Activated naive CD8-positive, alpha-beta T cell treated with anti-CD3 and anti-CD28 coated beads, Interleukin-2, amount 50 U/mL, for 16 hours (primary cell): ENCODE measurements around the gene AP1B1.

ENCODE experiments used
- DNase-seq: peaks from one replicate; pipeline ENCODE4 v3.0.0-alpha.2; 2020; ENCODE audit warnings: low read depth, low spot score

AP1B1 gene

DNA sequence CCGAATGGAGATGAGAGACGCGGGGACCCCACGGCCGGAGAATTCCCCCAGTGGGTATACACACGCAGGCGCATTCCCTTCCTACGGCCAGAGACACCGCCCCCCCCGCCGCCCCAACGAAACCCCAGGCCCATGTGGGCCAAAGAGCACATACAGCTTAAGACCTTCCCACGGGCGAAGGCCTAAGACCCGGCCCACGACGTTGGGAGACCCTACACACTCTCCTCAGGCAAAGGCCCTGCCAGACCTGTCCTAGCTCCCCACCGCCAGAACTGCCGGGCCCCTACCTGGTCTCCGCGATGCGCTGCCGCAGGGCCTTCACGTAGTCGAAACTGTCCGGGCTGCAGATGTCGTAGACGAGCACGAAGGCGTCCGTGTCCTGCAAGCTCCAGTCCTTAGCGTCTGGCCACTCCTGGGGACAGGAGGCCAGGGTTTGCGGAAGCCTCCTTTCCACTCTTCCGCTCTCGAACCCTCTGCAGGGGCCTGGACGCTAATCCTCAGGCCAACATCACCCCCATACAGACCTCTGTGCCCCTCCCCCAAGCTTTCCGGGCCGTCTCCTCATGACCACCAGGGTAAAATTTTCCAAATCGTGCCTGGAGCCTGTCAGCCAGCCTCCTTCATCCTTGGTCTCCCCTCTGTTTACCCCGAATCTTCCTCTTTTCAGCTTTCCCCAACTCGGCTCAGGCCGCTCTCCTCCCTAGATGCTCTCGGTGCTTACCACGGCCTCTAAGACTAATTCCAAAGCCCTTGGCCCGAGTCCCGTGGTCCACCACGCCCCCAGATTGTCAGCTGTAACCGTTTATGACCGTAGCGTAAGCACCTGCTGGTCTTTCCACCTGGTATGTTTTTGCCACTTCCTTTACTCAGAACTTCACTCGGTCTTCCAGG lies 74.5 kb downstream of the AP1B1 start:
- DNase-seq: no peak

DNA sequence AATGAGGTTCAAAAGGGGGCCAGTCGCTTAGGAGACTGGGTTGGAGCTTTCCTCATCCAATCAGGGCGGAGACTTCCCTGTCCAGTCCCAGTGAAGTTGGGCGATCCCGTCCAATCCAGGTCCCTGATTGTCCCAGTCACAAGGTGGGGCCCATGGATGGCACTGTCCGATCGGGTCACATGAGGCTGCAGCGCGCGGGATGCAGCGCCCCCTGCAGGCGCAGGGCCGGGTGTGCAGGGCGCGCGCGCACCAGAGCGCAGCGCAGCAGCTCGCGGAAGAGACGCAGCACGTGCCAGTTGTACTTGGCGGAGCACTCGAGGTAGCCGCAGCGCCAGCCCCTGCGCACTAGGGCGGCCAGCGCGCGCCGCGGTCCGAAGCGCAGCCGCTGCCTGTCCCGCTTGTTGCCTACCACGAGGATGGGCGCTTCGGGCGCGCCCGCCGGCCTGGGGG lies 75.2 kb downstream of the AP1B1 start:
- DNase-seq: no peak

DNA sequence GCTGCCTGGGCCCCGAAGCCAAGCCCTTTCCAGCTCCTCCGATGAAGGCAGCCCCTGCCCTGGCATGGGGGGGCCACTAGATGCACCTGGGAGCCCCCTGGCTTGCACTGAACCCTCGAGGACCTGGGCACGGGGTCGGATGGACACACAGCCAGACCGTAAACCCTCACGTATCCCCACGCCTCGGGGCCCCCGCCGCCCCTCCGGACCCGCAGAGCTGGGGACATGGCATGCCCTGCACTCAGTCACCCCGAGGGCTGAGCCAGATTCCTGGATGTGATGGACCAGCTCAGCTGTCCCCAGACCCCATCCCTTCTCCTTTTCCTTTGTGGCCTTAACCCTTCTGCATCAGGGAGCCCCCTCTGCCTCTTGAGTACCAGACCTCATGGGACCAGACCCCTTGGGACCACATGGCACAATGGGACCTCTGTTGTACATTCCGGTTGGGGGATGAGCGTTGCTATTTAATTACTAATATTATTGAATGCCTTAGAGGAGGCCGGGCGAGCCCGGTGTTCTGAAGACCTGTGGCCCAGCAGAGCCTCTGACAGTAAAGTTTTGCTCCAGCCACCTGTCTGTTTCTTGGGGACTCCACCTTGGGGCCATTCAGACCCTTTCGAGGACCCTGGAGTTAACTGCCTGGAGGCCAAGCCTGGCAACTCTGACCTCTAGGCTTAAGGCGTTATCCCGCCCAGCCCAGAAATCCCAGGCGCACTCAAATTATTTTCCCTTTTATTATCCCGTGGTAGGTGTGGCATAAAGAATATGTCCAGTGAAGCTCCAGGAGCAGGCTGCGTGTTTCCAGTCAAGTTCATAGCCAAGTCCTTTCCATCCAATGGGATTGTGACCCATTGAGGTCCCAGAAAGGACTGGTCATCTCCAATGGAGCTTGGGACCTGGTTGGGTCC lies 75.9 kb downstream of the AP1B1 start:
- DNase-seq: no peak

DNA sequence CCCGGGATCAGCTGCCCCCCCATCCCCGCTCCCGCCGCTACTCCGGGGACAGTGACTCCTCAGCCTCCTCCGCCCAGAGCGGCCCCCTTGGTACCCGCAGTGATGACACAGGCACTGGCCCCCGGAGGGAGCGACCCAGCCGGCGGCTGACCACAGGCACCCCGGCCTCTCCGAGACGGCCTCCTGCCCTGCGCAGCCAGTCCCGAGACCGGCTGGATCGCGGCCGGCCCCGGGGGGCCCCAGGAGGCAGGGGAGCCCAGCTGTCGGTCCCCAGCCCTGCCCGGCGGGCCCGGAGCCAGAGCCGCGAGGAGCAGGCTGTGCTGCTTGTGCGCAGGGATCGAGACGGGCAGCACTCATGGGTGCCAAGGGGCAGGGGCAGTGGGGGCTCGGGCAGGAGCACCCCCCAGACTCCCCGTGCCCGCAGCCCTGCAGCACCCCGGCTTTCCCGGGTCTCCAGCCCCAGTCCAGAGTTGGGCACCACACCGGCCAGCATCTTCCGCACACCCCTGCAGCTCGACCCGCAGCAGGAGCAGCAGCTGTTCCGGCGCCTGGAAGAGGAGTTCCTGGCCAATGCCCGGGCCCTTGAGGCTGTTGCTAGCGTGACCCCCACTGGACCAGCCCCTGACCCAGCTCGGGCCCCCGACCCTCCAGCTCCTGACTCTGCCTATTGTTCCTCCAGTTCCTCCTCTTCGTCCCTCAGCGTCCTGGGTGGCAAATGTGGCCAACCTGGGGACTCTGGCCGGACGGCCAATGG lies 76.7 kb downstream of the AP1B1 start:
- no peak for DNase-seq

DNA sequence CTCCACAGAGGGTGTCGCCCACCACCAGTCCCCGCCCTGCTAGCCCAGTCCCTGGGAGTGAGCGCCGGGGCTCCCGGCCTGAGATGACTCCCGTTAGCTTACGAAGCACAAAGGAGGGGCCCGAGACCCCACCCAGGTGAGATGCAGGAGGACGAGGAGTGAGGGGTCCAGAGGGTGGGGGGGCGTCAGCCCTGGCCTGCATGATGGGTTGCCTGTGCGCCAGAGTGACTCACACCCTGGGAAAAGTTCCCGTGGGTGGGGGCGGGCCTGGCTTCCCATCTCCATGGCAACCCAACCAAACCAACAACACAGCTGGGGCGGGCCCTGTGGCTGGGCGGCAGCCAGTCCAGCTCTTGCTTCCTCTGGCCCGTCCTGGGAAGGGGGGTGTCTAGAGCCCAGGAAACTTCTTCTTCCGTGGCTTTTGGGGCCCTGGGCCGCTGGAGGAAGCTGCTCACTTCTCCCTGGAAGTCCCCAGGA lies 77.5 kb downstream of the AP1B1 start:
- no peak for DNase-seq

DNA sequence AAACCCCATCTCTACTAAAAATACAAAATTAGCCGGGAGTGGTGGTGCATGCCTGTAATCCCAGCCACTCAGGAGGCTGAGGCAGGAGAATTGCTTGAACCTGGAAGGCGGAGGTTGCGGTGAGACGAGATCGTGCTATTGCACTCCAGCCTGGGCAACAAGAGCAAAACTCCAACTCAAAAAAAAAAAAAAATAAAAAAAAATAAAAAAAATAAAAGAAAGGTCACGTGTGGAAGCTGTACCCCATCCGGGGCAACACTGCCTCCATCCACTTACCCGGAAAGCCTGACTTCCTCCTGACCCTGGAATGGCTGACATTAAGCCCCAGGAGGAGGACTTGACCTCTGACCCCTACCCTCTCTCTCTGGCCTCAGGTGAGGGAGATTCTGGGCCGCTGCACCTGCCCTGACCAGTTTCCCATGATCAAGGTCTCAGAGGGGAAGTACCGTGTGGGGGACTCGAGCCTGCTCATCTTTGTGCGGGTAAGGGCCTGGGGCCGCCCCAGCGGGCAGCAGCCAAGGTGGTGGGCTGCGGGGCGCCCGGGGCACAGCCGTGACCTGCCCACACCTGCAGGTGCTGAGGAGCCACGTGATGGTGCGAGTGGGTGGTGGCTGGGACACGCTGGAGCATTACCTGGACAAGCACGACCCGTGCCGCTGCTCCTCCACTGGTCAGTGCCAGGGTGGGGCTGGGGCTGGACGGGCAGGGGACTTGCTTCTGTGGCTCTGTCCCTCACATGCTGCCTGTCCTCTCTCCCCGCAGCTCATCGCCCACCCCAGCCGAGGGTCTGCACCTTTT lies 78.1 kb downstream of the AP1B1 start:
- DNase-seq: no peak

DNA sequence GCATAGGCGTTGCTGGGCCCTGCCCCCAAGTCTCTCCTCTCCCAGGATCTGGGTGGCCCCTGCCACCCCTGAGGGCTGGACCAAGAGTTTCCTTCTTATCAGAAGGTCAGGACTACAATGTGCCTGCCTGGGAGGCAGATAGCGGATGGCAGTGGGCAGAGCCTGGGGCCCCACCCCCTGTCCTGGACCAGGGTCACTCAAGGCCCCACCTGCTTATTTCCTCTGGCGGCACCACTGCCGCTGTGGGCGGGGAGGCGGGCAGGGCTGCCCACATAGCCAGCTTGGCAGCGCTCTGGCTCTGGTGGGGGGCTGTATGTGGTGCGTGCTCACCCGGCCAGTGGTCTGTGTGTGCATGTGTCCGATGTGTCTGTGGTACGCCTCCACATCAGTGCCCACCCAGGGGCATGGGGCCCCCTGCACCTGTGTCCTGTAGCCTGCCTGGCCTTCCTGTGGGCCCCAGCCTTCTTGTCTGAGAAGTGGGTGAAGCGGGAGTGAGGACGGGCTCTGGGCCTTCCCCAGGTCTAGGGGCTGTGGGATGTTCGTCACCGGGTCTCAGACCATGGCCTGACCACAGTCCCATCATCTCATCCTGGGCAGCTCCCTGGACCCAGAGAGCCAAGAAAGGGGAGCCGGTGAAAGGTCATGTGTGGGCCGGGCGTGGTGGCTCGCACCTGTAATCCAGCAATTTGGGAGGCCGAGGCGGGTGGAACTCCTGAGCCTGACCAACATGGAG lies 78.9 kb downstream of the AP1B1 start:
- DNase-seq: no peak

- DNase-seq: no peak
Observed at GRCh38 chr22:29308791-29309262, 79.5 kb downstream of the AP1B1 start.

DNA sequence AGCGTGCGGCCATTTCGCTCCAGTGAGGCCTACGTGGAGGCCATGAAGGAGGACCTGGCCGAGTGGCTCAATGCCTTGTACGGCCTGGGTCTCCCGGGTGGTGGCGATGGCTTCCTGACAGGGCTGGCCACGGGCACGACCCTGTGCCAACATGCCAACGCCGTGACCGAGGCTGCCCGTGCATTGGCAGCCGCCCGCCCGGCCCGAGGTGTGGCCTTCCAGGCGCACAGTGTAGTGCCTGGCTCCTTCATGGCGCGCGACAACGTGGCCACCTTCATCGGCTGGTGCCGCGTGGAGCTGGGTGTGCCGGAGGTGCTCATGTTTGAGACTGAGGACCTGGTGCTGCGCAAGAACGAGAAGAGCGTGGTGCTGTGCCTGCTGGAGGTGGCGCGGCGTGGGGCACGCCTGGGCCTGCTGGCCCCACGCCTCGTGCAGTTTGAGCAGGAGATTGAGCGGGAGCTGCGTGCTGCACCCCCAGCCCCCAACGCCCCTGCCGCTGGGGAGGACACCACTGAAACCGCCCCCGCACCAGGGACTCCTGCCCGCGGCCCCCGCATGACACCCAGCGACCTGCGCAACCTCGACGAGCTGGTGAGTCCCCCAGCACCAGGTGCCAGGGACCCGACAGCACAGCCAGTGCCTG lies 80.1 kb downstream of the AP1B1 start:
- no peak for DNase-seq

- DNase-seq: no peak
Observed at GRCh38 chr22:29307596-29308147, 80.7 kb downstream of the AP1B1 start.

DNA sequence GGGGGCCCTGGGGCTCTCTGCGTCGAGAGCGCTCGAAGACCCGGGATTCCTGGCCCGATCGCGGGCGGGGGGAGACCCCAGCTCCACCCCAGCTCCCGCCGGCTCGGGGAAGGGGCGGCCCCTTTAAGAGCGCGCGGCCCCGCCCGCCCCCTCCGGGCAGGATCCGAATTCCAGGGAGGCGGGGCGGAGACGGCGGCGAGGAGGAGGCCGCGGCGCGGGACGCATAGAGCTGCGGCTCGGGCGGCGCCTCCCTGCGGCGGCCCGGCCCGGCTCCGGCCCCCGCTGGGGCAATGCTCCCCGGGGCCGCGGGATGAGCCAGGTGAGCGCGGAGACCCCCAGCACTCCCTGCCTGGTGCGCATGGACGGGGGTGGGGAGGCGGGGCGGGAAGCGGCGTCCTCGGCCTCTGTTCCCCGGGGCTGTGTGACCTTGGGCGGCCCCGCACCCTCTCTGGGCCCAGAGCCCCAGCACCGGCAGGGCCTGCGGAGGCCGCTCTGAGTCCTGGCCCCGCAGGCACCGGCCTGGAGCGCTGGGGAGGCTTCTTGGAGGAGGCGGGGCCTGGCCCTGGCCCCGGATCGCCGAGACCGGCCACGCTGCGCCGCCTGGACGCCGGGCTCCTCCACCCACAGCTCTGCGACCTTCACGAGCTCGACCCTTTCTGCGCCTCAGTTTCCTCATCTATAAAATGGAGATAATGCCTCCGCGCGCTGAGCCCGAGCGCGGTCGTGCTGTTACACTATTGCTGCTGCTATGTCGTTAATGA lies 81.4 kb downstream of the AP1B1 start:
- no peak for DNase-seq

- DNase-seq: no peak
Observed at GRCh38 chr22:29306175-29306834, 82.1 kb downstream of the AP1B1 start, which contains the start of gene GAS2L1. Gene GAS2L1, plus strand, starts transcription at chr22:29306650. Its CDS starts 1,456 bp downstream, at chr22:29308106.

GRCh38 chr22:29305836-29306174 lies 82.6 kb downstream of the AP1B1 start:
- no peak for DNase-seq

- no peak for DNase-seq
Observed at GRCh38 chr22:29302681-29303465, 85.5 kb downstream of the AP1B1 start.

GRCh38 chr22:29302402-29302680 lies 86.0 kb downstream of the AP1B1 start:
- DNase-seq: no peak

DNA sequence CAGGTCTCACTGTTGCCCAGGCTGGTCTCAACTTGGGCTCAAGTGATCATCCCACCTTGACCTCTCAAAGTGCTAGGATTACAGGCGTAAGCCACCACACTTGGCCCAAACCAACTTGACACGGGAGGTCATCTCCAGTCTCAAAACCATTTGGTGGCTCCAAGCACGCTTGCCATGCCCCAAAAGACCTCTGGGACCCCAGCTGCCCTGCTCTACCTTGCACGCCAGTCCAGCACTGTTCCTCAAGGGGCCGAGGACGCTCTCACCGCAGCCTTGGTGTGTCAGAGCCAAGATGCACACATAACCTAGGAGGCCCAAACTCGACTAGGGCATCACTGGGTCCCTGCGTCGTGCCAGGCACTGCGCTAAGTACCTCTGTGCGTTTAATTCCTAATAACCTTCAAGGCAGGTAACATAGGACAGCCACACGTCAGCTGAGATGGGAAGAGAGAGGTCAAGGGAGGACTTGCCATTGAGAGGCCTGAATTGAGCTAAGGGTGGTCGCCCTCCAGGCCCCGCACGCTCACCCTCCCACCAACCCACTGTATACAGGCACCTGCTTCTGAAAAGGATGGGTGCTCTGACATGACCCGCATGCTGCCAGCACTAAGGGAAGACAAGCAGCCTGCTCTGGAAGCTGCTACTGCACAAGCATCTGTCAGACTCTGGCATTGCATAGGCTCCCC lies 86.5 kb downstream of the AP1B1 start:
- no peak for DNase-seq
